ENCODE data around the gene ATF2. TPM values are rescaled to one million over a fixed set of nuclear protein-coding genes. Genes with fewer than 3 reads are reported as not detected.

ATF2 gene
- total and polyA plus RNA-seq, 9 of the 15 experiments (the other 6 are each of a cell fraction or from before 2014, with no cell fraction given) = 24.2 to 111 (median 45.9) TPM

- no peak for TF ChIP-seq ZNF518B (CRISPR knock-in tag; IDR thresholded peaks at IDR 0.05)
- no peak for TF ChIP-seq GTF3C2 (IDR thresholded peaks at IDR 0.05; ENCODE audit: borderline replicate concordance, extremely low read depth, insufficient read length)
- TF ChIP-seq PHB (CRISPR knock-in tag; IDR thresholded peaks at IDR 0.05) = no peak
- 0 out of 2 replicates have a peak, but pooled peaks have one; percentile 39 for TF ChIP-seq MEF2D (tag; conservative IDR thresholded peaks at IDR 0.05; ENCODE audit: low read depth)
- TF ChIP-seq JUND (IDR thresholded peaks at IDR 0.05; ENCODE audit: borderline replicate concordance, low read depth, low read length) = peak; percentile 86
- TF ChIP-seq JUND (tag; IDR thresholded peaks at IDR 0.05; ENCODE audit: borderline replicate concordance, low read depth, low read length) = peak; percentile 77; the same call in 1 of the 3 replicates
- no peak for TF ChIP-seq ZC3H11A (IDR thresholded peaks at IDR 0.05; ENCODE audit: low read depth, low read length)
- peak; percentile 50 for TF ChIP-seq SAP30 (IDR thresholded peaks at IDR 0.05; ENCODE audit: borderline replicate concordance, insufficient read depth, low read depth, low read length, poor library complexity, severe bottlenecking)
- no peak for TF ChIP-seq HMBOX1 (IDR thresholded peaks at IDR 0.05)
- no peak for TF ChIP-seq NR0B1 (IDR thresholded peaks at IDR 0.05; ENCODE audit: partially characterized antibody)
- 0 out of 2 replicates have a peak, but pooled peaks have one; percentile 66 for TF ChIP-seq TRIM28 (IDR thresholded peaks at IDR 0.05)
- peak; percentile 65 for TF ChIP-seq L3MBTL2 (IDR thresholded peaks at IDR 0.05)
- TF ChIP-seq CREB3 (tag; conservative IDR thresholded peaks at IDR 0.05; ENCODE audit: low read depth) = no peak
- no peak for TF ChIP-seq SAFB (IDR thresholded peaks at IDR 0.05; ENCODE audit: borderline replicate concordance, low read depth, low read length)
- no peak for TF ChIP-seq TFAM (CRISPR knock-in tag; conservative IDR thresholded peaks at IDR 0.05)
- TF ChIP-seq MTA2 (IDR thresholded peaks at IDR 0.05; ENCODE audit: low read depth) = no peak
- TF ChIP-seq DPF2 (IDR thresholded peaks at IDR 0.05) = no peak
- no peak for TF ChIP-seq MCM2 (IDR thresholded peaks at IDR 0.05; ENCODE audit: low read depth)
Measured at GRCh38 chr2:175181104-175181876, 13.3 kb upstream of the ATF2 start, which contains the start of gene ATP5MC3 (continued).
